Left ventricle myocardium inferior (tissue), 1 donor: ENCODE measurements around the gene USP5. TPM values are rescaled to one million over a fixed set of nuclear protein-coding genes. Genes with fewer than 3 reads are reported as not detected.
"Not testable (repeated sequence)": the region's sequence is repeated elsewhere in the genome, so short reads cannot be mapped to it uniquely, and the experiment has no call there.

Experiments
- DNase-seq: peaks from one replicate; pipeline ENCODE4 v3.0.0-alpha.2; 2020
- H3K27ac ChIP-seq: fragments of 200-600 bp; replicated peaks from 2 replicates; pipeline ENCODE4 v1.8.0; 2021
- H3K27me3 ChIP-seq: fragments of 200-600 bp; 2 replicates; pipeline ENCODE4 v1.8.0; 2021; ENCODE audit warnings: low read depth
- H3K36me3 ChIP-seq: fragments of 200-600 bp; 2 replicates; pipeline ENCODE4 v1.8.0; 2021
- H3K4me1 ChIP-seq: fragments of 200-600 bp; 2 replicates; pipeline ENCODE4 v1.8.0; 2021
- H3K4me3 ChIP-seq: fragments of 200-600 bp; 2 replicates; pipeline ENCODE4 v1.8.0; 2021; ENCODE audit warnings: mild to moderate bottlenecking, moderate library complexity
- H3K9me3 ChIP-seq: fragments of 200-600 bp; replicated peaks from 2 replicates; pipeline ENCODE4 v1.8.0; 2021
- intact Hi-C: fragments of 100-400 bp; cut with micrococcal nuclease; formaldehyde crosslinking; loops from one replicate; pipeline ENCODE4 v1.11.0; 2022
- total RNA-seq: library from RNA; stranded (reverse); fragmentation: NEBNext Ultra II Directional; extraction: Animal tissue kit (Norgen Biotek cat#: 25700); gene quantifications from one replicate; pipeline ENCODE4 v1.2.1, GENCODE V29; 2021
- TF ChIP-seq, protein P1 (sequence below): fragments of 200-600 bp; IDR thresholded peaks from 2 replicates; pipeline ENCODE4 v1.8.0; 2021; ENCODE audit warnings: antibody characterized with exemption, mild to moderate bottlenecking, borderline replicate concordance
- donor health status: DM: no; HTN: yes; CAD: no; lungs with severe emphysema.

Gene USP5
- total RNA-seq, 1 donor from 2014 or later, result 73.6 TPM

DNA sequence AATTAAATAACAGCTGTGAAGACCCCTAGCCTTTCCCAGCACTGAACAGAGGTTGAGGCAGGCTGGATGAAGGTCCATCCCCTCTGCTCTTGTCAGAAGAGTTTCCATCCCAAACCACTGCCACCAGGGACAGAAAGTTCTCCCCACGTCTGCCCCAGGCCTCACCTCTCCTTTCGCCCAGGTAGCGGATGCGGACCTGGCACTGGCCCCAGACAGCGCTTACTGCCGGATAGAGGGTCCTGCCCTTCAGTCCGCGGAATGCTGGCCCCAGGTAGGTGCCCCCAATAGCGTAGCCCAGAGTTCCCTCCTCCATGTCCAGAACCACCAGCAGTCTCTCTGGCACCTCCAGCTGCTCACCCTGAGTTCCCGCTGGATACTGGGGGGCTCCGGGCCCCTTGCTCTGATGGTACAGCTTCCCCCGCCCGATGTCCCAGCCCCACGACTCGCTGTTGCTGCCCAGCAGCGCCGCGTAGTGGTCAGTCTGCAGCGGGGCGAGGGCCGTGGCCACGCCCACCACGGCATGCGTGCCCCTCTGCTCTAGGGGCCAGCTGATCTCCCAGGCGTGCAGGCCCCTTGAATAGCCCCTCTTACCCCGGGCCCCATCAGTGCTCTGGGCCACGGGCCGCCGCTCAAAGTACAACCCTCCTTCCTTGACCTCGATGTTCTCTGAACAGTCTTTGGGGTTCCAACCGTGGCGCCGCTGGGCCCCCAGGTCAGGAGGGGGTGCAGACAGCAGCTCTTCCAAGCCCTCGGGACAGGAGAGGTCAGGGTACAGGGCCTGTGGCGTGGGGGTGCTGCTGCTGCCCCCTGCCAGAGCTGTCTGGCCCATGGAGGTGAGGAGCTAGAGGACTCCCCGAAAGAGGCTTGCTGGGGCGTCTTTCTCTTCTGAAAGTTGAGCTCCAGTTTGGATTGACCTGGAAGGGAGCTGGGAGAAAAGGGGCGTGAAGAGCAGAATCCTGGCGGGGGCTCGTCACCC lies 20.4 kb downstream of the USP5 start:
- intact Hi-C loops, result no loop called here
- H3K36me3 ChIP-seq, result peaks cover 31% of the 10 kb centered on the region

DNA sequence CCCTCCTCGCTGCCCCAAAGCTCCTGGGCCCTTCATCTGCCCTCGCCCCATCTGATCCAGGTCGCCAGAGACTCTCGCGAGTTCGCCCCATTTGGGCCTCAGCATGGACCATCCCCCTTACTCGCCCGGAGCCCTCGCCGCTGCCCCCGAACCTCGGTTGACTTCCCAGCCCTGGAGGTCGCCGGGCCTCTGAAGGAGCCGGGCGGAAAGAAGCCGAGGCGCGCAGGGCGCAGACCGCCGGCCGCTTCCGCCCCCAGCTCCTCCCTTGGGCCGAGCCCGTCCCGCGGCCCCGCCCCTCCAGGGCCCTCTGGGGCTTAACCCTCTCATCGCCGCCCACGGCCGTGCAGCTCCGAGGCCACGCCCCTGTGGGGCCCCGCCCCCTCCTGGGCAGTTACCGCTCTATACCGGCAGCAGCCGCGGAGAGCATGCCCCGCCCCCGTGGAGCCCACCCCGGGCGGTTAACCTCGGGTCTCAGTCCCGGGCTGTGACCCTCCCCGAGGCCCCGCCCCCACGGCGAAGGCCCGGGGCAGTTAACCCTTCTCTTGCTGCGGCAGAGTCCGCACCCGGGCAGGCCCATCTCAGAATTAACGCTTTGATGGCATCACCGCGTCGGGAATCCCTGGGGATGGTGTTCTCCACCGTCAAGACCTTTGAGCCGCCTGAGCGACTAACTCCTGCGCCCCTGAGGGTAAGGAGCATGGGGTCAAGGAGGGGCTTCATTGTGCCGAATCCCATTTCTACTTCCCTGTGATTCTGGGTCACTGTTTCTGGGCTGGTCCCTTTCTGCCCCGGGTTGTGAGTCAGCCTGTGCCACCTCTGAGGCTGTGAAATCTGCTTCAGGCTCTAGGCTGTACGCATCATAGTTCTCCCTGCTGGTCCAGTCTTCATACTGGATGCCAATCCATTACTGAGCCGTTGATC lies 21.4 kb downstream of the USP5 start, which contains the start of gene SPSB2:
TSS of gene SPSB2 (minus strand) at position 210 of the 921 bp plus-strand sequence. CDS start 402 bp downstream, outside the sequence.
- Histone ChIP-seq H3K4me3 (peak within 1 kb of the TSS; percentile 89), H3K4me1 (peaks cover 52% of the 10 kb centered on the region), H3K27ac (peak within 1 kb of the TSS; percentile 90), H3K27me3 (no peaks in the 10 kb centered on the region), H3K9me3 (no peaks in the 10 kb centered on the region), H3K36me3 (peaks cover 31% of the 10 kb centered on the region)
- intact Hi-C loops, result no loop called here
- peak; percentile 98 for DNase-seq
- TF ChIP-seq, protein P1, sequence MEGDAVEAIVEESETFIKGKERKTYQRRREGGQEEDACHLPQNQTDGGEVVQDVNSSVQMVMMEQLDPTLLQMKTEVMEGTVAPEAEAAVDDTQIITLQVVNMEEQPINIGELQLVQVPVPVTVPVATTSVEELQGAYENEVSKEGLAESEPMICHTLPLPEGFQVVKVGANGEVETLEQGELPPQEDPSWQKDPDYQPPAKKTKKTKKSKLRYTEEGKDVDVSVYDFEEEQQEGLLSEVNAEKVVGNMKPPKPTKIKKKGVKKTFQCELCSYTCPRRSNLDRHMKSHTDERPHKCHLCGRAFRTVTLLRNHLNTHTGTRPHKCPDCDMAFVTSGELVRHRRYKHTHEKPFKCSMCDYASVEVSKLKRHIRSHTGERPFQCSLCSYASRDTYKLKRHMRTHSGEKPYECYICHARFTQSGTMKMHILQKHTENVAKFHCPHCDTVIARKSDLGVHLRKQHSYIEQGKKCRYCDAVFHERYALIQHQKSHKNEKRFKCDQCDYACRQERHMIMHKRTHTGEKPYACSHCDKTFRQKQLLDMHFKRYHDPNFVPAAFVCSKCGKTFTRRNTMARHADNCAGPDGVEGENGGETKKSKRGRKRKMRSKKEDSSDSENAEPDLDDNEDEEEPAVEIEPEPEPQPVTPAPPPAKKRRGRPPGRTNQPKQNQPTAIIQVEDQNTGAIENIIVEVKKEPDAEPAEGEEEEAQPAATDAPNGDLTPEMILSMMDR, result no peak

More for the DNA sequence above, 20.4 kb downstream of the USP5 start:
- peak; percentile 83 for DNase-seq
- TF ChIP-seq, protein P1, result peak; percentile 98
- peak overlapping the region; percentile 90 for H3K27ac ChIP-seq
- H3K4me3 ChIP-seq, result peak overlapping the region; percentile 89
- peaks cover 62% of the 10 kb centered on the region for H3K4me1 ChIP-seq
- H3K9me3 ChIP-seq, result no peaks in the 10 kb centered on the region
- H3K27me3 ChIP-seq, result no peaks in the 10 kb centered on the region

DNA sequence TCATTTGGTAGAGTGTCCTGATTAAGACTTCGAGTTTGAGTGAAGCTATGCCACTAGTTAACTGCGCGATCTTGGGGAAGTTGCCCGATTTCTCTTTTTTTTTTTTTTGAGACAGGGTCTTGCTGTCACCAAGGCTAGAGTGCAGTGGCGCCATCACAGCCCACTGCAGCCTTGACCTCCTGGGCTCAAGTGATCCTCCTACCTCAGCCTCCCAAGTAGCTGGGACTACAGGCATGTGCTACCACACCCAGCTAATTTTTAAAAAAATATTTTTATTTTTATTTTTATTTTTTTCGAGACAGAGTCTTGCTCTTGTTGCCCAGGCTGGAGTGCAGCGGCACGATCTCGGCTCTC lies 22.0 kb downstream of the USP5 start:
- Histone ChIP-seq H3K4me1 (peaks cover 45% of the 10 kb centered on the region), H3K27ac (peak overlapping the region; percentile 90), H3K4me3 (peak overlapping the region; percentile 89), H3K36me3 (peaks cover 27% of the 10 kb centered on the region)
- DNase-seq, H3K27me3 ChIP-seq, intact Hi-C loops, H3K9me3 ChIP-seq: not testable (repeated sequence)

DNA sequence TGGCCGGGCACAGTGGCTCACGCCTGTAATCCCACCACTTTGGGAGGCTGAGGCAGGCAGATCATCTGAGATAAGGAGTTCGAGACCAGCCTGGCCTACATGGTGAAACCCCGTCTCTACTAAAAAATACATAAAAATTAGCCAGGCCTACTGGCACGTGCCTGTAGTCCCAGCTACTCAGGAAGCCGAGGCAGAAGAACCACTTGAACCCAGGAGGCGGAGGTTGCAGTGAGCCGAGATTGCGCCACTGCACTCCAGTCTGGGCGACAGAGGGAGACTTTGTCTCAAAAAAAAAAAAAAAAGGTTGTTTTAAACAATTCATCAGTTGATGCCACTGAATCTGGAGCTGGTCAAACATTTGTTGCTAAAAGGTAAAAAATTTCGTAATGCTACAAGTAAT lies 27.9 kb downstream of the USP5 start:
- H3K4me1 ChIP-seq, H3K4me3 ChIP-seq, H3K27me3 ChIP-seq, intact Hi-C loops, H3K27ac ChIP-seq, H3K9me3 ChIP-seq, DNase-seq: not testable (repeated sequence)
- H3K36me3 ChIP-seq, result peaks cover 22% of the 10 kb centered on the region

DNA sequence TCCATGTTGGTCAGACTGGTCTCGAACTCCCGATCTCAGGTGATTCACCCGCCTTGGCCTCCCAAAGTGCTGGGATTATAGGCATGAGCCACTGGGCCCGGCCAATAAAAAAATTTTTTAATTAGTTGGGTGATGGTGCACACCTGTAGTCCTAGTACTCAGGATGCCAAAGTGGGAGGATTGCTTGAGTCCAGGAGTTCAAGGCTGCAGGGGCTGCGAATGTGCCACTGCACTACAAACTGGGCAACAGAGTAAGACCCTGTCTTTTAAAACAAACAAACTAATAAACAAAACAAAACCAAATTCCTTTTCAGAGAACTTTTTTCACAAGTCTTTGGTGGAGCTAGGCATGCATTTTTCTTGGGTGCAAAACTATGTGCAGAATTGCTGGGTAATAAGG lies 31.3 kb downstream of the USP5 start:
- TF ChIP-seq, protein P1, result no peak
- Histone ChIP-seq H3K27me3 (no peaks in the 10 kb centered on the region), H3K27ac (no peak overlapping the region), H3K4me3 (no peak overlapping the region), H3K9me3 (no peaks in the 10 kb centered on the region), H3K4me1 (no peaks in the 10 kb centered on the region), H3K36me3 (peaks cover 22% of the 10 kb centered on the region)
- no peak for DNase-seq
- intact Hi-C loops, result no loop called here

DNA sequence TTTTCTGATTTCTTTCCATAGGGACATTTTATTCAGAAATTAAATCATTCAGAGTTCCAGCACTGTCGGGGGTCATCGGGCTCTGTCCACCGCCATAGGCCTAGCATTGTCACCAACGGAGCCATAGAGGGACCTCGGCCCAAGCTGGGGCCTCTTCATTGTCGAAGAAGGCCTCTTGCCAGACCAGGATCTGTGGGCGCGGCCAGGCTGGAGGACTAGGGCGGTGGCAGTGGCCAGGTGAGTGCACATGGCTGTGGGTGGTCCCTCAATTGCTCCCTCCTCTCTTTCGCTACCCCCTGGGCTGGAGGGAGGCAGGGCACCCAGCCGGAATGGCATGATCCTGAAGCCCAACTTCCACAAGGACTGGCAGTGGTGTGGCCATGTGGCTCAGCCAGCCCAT lies 31.7 kb downstream of the USP5 start:
- intact Hi-C loops, result no loop called here
- DNase-seq, result no peak
- peaks cover 22% of the 10 kb centered on the region for H3K36me3 ChIP-seq
- no peaks in the 10 kb centered on the region for H3K9me3 ChIP-seq
- no peak overlapping the region for H3K27ac ChIP-seq
- no peaks in the 10 kb centered on the region for H3K4me1 ChIP-seq
- TF ChIP-seq, protein P1, result no peak
- no peaks in the 10 kb centered on the region for H3K27me3 ChIP-seq
- H3K4me3 ChIP-seq, result no peak overlapping the region
